Uterus (tissue), 4 donors: ENCODE data around the gene OPRD1. TPM values are rescaled to one million over a fixed set of nuclear protein-coding genes. Genes with fewer than 3 reads are reported as not detected.
"Not testable (repeated sequence)": the region's sequence is repeated elsewhere in the genome, so short reads cannot be mapped to it uniquely, and the experiment has no call there.

Experiments used
- DNase-seq, 2 donors: peaks; one replicate each; pipeline ENCODE4 v3.0.0-alpha.2; 2019 to 2020
- H3K27ac ChIP-seq, 2 donors: fragments of 200-600 bp; sonication (generic); 1 replicate in 1 of 2; 2 replicates in 1 of 2; pipeline ENCODE4 v1.5.1; 2016 to 2018
- H3K27me3 ChIP-seq, 2 donors: fragments of 200-600 bp; sonication (generic); one replicate each; pipeline ENCODE4 v1.5.1; 2018 to 2019; ENCODE audit warnings: control low read depth in 1 of 2
- H3K36me3 ChIP-seq, 2 donors: fragments of 200-600 bp; sonication (generic); one replicate each; pipeline ENCODE4 v1.5.1; 2019; ENCODE audit warnings: control low read depth in 1 of 2
- H3K4me1 ChIP-seq, 2 donors: fragments of 200-600 bp; sonication (generic); one replicate each; pipeline ENCODE4 v1.5.1; 2018 to 2019; ENCODE audit warnings: control low read depth in 1 of 2
- H3K4me3 ChIP-seq, 2 donors: fragments of 200-600 bp; sonication (generic); 1 replicate in 1 of 2; 2 replicates in 1 of 2; pipeline ENCODE4 v1.5.1; 2018 to 2019; ENCODE audit warnings: mild to moderate bottlenecking in 1 of 2
- H3K9me3 ChIP-seq, 2 donors: fragments of 200-600 bp; sonication (generic); one replicate each; pipeline ENCODE4 v1.5.1; 2019; ENCODE audit warnings: control low read depth in 1 of 2
- CTCF ChIP-seq, 4 experiments: fragments of 200-600 bp in 2 of 4; fragments of 450-650 bp in 2 of 4; sonication (generic) in 2 of 4; IDR thresholded peaks; one replicate each; pipeline ENCODE4 v1.5.1; 2016 to 2019; ENCODE audit warnings: antibody characterized with exemption in 4 of 4, mild to moderate bottlenecking in 2 of 4, moderate library complexity in 1 of 4
- POLR2A ChIP-seq, 2 donors: fragments of 450-650 bp; IDR thresholded peaks; one replicate each; pipeline ENCODE4 v1.6.1; 2016; ENCODE audit warnings: antibody characterized with exemption in 2 of 2, mild to moderate bottlenecking in 1 of 2, moderate library complexity in 1 of 2
- intact Hi-C: fragments of 100-400 bp; cut with DNase I; formaldehyde crosslinking; loops from one replicate; pipeline ENCODE4 v1.15.1; 2023; ENCODE audit warnings: low total_unique reads
- total RNA-seq, 4 donors: library from RNA; depleted of rRNA in 3 of 4; stranded (reverse); fragments of >200 nt in 3 of 4; gene quantifications; one replicate each; pipeline versions ENCODE4 v1.1.0 to v1.2.4, GENCODE V29; 2014 to 2023
- donor health status: DM: yes; HTN: yes; CAD: no.

OPRD1 gene
- total RNA-seq, 4 donors from 2014 or later: 0.07 TPM; not detected in 3

DNA sequence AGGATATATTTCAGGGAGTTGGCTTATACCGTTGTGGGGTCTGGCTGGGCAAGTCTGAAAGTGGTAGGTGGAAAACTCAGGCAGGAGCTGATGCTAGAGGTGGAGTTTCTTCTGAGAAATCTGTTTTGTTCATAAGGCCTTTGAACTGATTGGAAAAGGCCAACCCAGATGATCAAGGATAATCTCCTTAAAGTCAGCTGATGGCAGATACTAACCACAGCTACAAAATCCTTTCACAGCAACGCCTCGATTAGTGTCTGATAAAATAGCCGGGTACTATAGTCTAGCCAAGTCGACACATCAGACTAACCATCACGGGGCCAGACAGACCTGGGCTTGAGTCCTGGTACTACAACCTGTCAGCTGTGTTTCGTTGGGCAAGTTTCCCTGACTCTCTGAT is 21.4 kb downstream of the OPRD1 start:
- no peaks in the 10 kb centered on the region for H3K27me3 ChIP-seq
- DNase-seq: no peak
- H3K27ac ChIP-seq: no peak overlapping the region
- H3K4me1 ChIP-seq: no peaks in the 10 kb centered on the region
- no peaks in the 10 kb centered on the region for H3K9me3 ChIP-seq
- H3K36me3 ChIP-seq: no peaks in the 10 kb centered on the region
- TF ChIP-seq CTCF (IDR thresholded peaks at IDR 0.05): no peak
- no peak for TF ChIP-seq POLR2A (IDR thresholded peaks at IDR 0.05)
- no peak overlapping the region for H3K4me3 ChIP-seq
- intact Hi-C loops: no loop called here

DNA sequence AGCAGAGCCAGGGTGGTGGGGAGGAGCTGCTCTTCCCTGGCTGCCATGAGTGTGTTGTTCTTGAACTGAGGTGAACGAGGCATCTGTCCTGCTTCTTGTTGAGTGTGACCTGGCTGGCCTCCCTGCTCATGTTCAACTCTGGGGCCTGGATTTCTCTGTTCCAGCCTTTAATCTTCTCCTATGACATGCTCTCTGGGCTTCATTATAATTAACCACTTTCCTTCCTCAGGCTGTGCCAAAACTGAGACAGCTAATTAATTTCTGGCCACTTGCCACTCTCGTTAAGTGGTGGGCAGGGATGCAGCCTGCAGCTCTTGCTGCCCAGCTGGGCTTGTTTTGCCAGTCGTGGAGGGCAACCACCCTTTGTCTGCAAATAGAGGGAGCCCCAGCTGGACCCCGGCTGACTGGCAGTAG is 23.3 kb downstream of the OPRD1 start:
- DNase-seq: no peak
- TF ChIP-seq CTCF (IDR thresholded peaks at IDR 0.05) (no peak), POLR2A (IDR thresholded peaks at IDR 0.05) (no peak)
- Histone ChIP-seq H3K27ac (no peak overlapping the region), H3K4me3 (no peak overlapping the region), H3K36me3 (no peaks in the 10 kb centered on the region), H3K27me3 (no peaks in the 10 kb centered on the region), H3K4me1 (no peaks in the 10 kb centered on the region), H3K9me3 (no peaks in the 10 kb centered on the region)
- intact Hi-C loops: no loop called here

DNA sequence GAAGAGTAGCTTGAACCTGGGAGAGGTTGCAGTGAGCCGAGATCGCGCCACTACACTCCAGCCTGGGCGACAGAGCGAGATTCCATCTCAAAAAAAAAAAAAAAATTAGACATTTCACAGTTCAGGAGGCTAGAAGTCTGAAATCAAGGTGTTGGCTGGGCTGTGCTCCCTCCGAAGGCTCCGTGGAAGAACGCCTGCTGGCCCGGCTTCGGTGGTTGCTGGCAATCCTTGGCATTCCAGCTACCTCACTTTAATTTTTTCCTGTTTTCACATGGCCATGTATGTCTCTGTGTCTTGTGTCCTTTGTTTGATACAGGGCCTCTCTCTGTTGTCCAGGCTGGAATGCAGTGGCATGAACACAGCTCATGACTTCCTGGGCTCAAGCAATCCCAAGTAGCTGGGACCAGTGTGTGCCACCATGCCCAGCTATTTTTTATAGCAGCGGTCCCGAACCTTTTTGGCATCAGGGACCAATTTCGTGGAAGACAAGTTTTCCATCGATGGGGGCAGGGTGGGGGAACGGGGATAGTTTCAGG is 24.5 kb downstream of the OPRD1 start:
- Histone ChIP-seq H3K9me3 (no peaks in the 10 kb centered on the region), H3K36me3 (no peaks in the 10 kb centered on the region), H3K27me3 (no peaks in the 10 kb centered on the region), H3K4me3 (no peak overlapping the region), H3K27ac (no peak overlapping the region), H3K4me1 (no peaks in the 10 kb centered on the region)
- no peak for DNase-seq
- intact Hi-C loops: no loop called here
- no peak for TF ChIP-seq POLR2A (IDR thresholded peaks at IDR 0.05)
- no peak for TF ChIP-seq CTCF (IDR thresholded peaks at IDR 0.05)

DNA sequence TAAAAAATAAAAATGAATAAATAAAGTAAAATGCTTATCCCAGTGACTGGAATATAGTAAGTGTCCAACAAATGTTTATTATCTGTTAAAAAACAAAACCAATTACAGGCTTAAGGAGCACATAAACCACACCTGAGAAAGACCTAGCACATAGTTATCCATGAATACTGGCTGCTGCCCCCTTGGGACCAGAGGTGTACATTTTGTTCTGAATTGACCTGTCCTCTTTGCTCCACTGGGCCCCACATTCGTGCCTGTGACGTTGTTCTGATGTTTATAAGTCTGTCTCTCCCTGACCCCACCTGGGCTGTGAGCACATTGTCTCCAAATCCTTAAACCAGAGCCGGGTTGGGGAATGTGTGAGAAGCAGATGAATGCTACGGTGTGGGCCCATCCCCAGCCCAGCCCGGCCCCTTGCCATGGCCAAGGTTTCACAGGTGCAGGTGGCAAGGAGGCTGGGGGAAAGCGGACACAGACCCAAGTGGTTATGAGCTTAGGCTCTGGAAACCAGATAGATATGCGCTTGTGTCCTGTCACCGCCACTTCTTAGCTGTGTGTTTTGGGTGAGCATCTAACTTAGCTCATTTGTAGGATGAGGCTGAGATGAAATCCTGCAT is 29.1 kb downstream of the OPRD1 start:
- H3K4me3 ChIP-seq: no peak overlapping the region
- TF ChIP-seq CTCF (IDR thresholded peaks at IDR 0.05) (no peak), POLR2A (IDR thresholded peaks at IDR 0.05) (no peak)
- no peaks in the 10 kb centered on the region for H3K27me3 ChIP-seq
- no peaks in the 10 kb centered on the region for H3K36me3 ChIP-seq
- no peak overlapping the region for H3K27ac ChIP-seq
- no peaks in the 10 kb centered on the region for H3K9me3 ChIP-seq
- DNase-seq: no peak
- intact Hi-C loops: no loop called here
- no peaks in the 10 kb centered on the region for H3K4me1 ChIP-seq

GRCh38 chr1:28845786-28846543 is 34.0 kb downstream of the OPRD1 start:
- Histone ChIP-seq H3K9me3 (no peaks in the 10 kb centered on the region), H3K27me3 (no peaks in the 10 kb centered on the region), H3K4me1 (no peaks in the 10 kb centered on the region), H3K36me3 (no peaks in the 10 kb centered on the region), H3K4me3 (no peak overlapping the region), H3K27ac (no peak overlapping the region)
- DNase-seq: no peak
- intact Hi-C loops: no loop called here
- TF ChIP-seq POLR2A (IDR thresholded peaks at IDR 0.05): no peak
- TF ChIP-seq CTCF (IDR thresholded peaks at IDR 0.05): no peak

DNA sequence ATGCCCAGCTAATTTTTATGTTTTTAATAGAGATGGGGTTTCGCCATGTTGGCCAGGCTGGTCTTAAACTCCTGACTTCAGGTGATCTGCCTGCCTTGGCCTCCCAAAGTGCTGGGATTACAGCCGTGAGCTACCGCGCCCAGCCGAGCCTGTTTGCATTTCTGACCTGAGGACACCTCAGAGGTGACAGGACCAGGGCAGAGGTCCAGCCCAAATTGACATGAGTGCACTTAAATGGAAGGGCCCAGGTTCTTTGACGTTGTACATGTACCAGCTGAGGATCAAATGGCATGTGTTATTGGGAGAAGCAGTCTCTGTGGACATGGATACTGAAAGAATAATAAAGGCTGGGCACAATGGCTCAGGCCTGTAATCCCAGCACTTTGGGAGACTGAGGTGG is 35.2 kb downstream of the OPRD1 start:
- intact Hi-C loops, H3K36me3 ChIP-seq, H3K27me3 ChIP-seq, H3K4me3 ChIP-seq, H3K4me1 ChIP-seq, H3K27ac ChIP-seq, DNase-seq, H3K9me3 ChIP-seq: not testable (repeated sequence)
